Ovary (tissue), 10 donors: Measurements from ENCODE around the gene LMF2. TPM values are rescaled to one million over a fixed set of nuclear protein-coding genes. Genes with fewer than 3 reads are reported as not detected.

Experiments
- DNase-seq, 5 donors: peaks; one replicate each; pipeline ENCODE4 v3.0.0-alpha.2; 2019 to 2020
- H3K27ac ChIP-seq, 2 donors: fragments of 200-600 bp; one replicate each; pipeline versions ENCODE4 v1.5.1 to v1.8.0; 2019 to 2022
- H3K27me3 ChIP-seq: fragments of 200-600 bp; one replicate; pipeline ENCODE4 v1.8.0; 2022
- H3K36me3 ChIP-seq: fragments of 200-600 bp; sonication (generic); one replicate; pipeline ENCODE4 v1.5.1; 2019
- H3K4me1 ChIP-seq: one replicate; pipeline ENCODE4 v1.8.1; 2013; ENCODE audit warnings: mild to moderate bottlenecking, moderate library complexity; ENCODE audit not compliant: insufficient read depth
- H3K4me3 ChIP-seq: fragments of 200-600 bp; sonication (generic); one replicate; pipeline ENCODE4 v1.5.1; 2017
- H3K9me3 ChIP-seq, 2 donors: fragments of 200-600 bp in 1 of 2; sonication (generic) in 1 of 2; one replicate each; pipeline versions ENCODE4 v1.5.1 to v1.8.1; 2013 to 2019; ENCODE audit warnings: mild to moderate bottlenecking in 1 of 2, moderate library complexity in 1 of 2
- EP300 ChIP-seq: sonication (generic); formaldehyde crosslinking; IDR thresholded peaks from one replicate; pipeline ENCODE4 v1.6.1; 2017; ENCODE audit warnings: antibody characterized with exemption
- POLR2A ChIP-seq: fragments of 450-650 bp; IDR thresholded peaks from one replicate; pipeline ENCODE4 v1.6.1; 2017; ENCODE audit warnings: antibody characterized with exemption, mild to moderate bottlenecking, moderate library complexity
- WGBS, 3 donors: extraction: QIAGEN DNeasy Blood & Tissue Kit in 1 of 3; methylation state at CpG; one replicate each; pipeline versions ENCODE4 v1.1.5 to v1.1.7; 2013 to 2017; 5-methylcytosine and 5-hydroxymethylcytosine counted together
- intact Hi-C, 4 donors: fragments of 100-400 bp; cut with DNase I; formaldehyde crosslinking; loops; one replicate each; pipeline versions ENCODE4 v1.11.0 to v1.15.1; 2022 to 2023
- long read RNA-seq, 3 donors: library from polyadenylated mRNA in 2 of 3; unstranded in 2 of 3; transcript quantifications; one replicate each; pipeline ENCODE4 v2.0.0 and lab custom pipeline, GENCODE V29; 2021 to 2026
- polyA plus RNA-seq, 2 donors: library from polyadenylated mRNA; stranded (reverse); fragments of 200-250 nt in 1 of 2; fragments of 350-450 nt in 1 of 2; fragmentation: Illumina TruSeq in 1 of 2; extraction: RNeasy Lipid Tissue Mini Kit (QIAGEN cat#74804) in 1 of 2; gene quantifications; one replicate each; pipeline ENCODE4 v1.2.3, GENCODE V29; 2013 to 2014
- total RNA-seq, 7 donors: library from RNA; depleted of rRNA in 2 of 7; stranded (reverse); fragments of >200 nt in 2 of 7; fragmentation: NEBNext Ultra II Directional in 3 of 7; extraction: Animal tissue kit (Norgen Biotek cat#: 25700) in 3 of 7; gene quantifications; one replicate each; pipeline versions ENCODE4 v1.1.0 to v1.2.4, GENCODE V29; 2016 to 2023
- TF ChIP-seq, protein P1 (sequence below), 3 donors: fragments of 450-650 bp in 2 of 3; fragments of 200-600 bp in 1 of 3; IDR thresholded peaks; one replicate each; pipeline versions ENCODE4 v1.5.1 to v1.8.0; 2016 to 2022; ENCODE audit warnings: antibody characterized with exemption in 3 of 3, mild to moderate bottlenecking in 1 of 3
- donor health status: DM: no; HTN: no; CAD: no; lungs with moderate emphysema.
- donor health status: DM: no; HTN: no; CAD: no.
- donor health status: Bipolar disorder and iron deficiency.
- donor health status: DM: yes; HTN: yes; CAD: no.
- donor health status: DM: no; HTN: no; CAD: no.
- donor health status: DM: yes; HTN: yes; CAD: no.

The LMF2 gene, protein sequence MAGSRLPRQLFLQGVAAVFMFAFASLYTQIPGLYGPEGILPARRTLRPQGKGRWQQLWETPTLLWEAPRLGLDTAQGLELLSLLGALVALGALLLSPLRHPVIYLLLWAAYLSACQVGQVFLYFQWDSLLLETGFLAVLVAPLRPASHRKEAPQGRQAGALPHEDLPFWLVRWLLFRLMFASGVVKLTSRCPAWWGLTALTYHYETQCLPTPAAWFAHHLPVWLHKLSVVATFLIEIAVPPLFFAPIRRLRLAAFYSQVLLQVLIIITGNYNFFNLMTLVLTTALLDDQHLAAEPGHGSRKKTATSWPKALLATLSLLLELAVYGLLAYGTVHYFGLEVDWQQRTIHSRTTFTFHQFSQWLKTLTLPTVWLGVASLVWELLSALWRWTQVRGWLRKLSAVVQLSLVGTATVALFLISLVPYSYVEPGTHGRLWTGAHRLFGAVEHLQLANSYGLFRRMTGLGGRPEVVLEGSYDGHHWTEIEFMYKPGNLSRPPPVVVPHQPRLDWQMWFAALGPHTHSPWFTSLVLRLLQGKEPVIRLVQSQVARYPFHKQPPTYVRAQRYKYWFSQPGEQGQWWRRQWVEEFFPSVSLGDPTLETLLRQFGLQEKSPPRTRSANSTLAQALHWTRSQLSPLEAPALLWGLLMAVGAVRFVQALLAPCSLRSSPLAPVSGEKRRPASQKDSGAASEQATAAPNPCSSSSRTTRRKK
- total RNA-seq = 10 to 100 TPM; 43.6 to 76.6 (median 60.9) TPM
- polyA plus RNA-seq = 10 to 100 TPM in 1 of 2 donors, 1 to 10 TPM in 1; 1.5 to 52.3 TPM
- long read RNA-seq, donor 1, transcript LMF2-202 (14 exons, 2,582 nt) = major isoform, 114 of 350 reads
- long read RNA-seq, donor 1, partial matches to known transcripts = 178 of 350 reads
- long read RNA-seq, donor 1, other reads (novel, unspliced or antisense) = 57 of 350 reads
- long read RNA-seq, donor 2, transcript LMF2-202 (14 exons, 2,582 nt) = major isoform, 10 of 11 reads
- long read RNA-seq, donor 2, partial matches to known transcripts = 0 of 11 reads
- long read RNA-seq, donor 2, other reads (novel, unspliced or antisense) = 0 of 11 reads
- long read RNA-seq, donor 3, transcript LMF2-202 (14 exons, 2,582 nt) = major isoform, 93 of 217 reads
- long read RNA-seq, donor 3, partial matches to known transcripts = 66 of 217 reads
- long read RNA-seq, donor 3, other reads (novel, unspliced or antisense) = 58 of 217 reads

DNA sequence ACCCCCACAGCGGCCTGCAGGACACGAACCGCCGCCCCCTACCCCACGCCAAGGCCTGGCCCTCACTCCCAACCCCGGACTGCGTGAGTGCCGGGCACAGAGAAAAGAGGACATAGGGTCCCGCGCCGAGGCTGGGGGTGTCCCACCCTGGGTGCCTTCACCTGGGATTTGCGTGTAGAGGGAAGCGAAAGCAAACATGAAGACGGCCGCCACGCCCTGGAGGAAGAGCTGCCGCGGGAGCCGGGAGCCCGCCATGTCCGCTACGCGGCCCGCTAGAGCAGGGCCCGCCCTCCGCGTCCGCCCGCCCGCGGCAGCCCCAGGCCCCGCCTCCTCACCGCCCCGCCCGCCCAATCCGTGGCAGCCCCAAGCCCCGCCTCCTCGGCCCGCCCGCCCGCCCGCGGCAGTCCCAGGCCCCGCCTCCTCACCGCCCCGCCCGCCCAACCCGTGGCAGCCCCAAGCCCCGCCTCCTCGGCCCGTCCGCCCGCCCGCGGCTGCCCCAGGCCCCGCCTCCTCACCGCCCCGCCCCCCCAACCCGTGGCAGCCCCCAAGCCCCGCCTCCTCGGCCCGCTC, at the start of gene LMF2:
TSS of gene LMF2 (minus strand) at position 282 of the 570 bp plus-strand sequence. CDS start at position 255, 27 bp downstream.
- peaks cover 13% of the 10 kb centered on the region for H3K4me1 ChIP-seq
- no peak for TF ChIP-seq EP300
- peak; percentile 48 for TF ChIP-seq POLR2A
- TF ChIP-seq, protein P1, sequence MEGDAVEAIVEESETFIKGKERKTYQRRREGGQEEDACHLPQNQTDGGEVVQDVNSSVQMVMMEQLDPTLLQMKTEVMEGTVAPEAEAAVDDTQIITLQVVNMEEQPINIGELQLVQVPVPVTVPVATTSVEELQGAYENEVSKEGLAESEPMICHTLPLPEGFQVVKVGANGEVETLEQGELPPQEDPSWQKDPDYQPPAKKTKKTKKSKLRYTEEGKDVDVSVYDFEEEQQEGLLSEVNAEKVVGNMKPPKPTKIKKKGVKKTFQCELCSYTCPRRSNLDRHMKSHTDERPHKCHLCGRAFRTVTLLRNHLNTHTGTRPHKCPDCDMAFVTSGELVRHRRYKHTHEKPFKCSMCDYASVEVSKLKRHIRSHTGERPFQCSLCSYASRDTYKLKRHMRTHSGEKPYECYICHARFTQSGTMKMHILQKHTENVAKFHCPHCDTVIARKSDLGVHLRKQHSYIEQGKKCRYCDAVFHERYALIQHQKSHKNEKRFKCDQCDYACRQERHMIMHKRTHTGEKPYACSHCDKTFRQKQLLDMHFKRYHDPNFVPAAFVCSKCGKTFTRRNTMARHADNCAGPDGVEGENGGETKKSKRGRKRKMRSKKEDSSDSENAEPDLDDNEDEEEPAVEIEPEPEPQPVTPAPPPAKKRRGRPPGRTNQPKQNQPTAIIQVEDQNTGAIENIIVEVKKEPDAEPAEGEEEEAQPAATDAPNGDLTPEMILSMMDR (IDR thresholded peaks at IDR 0.05) = no peak
- no peaks in the 10 kb centered on the region for H3K27me3 ChIP-seq
- peak; percentile 91 to 96 (median 94) for DNase-seq
- no peaks in the 10 kb centered on the region for H3K36me3 ChIP-seq
- intact Hi-C loops = loop anchor here in 1 of 4 donors (10.0 kb wide), 1 partner anchor 263 kb away; the partner anchor contains the start of gene TUBGCP6
- peak within 1 kb of the TSS; percentile 61 to 94 for H3K27ac ChIP-seq
- peak within 1 kb of the TSS; percentile 81 for H3K4me3 ChIP-seq
- WGBS, 3 donors = 1 to 3% (median 1%) methylated on average over 16 to 58 of the region's 62 CpGs
- no peaks in the 10 kb centered on the region for H3K9me3 ChIP-seq

DNA sequence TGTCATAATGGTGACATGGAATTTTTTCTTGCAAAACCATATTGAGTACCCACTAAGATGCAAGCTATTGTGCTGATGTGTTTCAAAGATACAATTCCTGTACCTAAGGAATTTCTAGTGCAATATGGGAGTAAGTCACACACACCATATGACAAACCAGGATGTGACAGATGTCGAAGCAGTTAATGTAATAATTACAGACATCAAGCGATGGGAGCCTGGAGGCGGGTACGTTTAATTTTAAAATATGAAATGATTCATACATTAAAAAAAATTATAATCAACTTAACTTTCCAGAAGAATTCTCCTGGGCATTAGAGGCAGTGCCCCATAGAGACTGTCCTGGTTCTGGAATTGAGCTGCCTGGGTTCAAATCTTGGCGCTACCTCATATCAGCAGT, 49.2 kb upstream of the LMF2 start:
- Histone ChIP-seq H3K27ac (no peak overlapping the region), H3K9me3 (no peaks in the 10 kb centered on the region), H3K27me3 (no peaks in the 10 kb centered on the region), H3K4me3 (no peak overlapping the region), H3K4me1 (no peaks in the 10 kb centered on the region), H3K36me3 (no peaks in the 10 kb centered on the region)
- no peak for DNase-seq
- TF ChIP-seq, protein P1 (IDR thresholded peaks at IDR 0.05) = no peak
- TF ChIP-seq EP300 (no peak), POLR2A (no peak)
- 80 to 85% (median 83%) methylated on average over 5 of the region's 5 CpGs for WGBS, 3 donors
- intact Hi-C loops = no loop called here

DNA sequence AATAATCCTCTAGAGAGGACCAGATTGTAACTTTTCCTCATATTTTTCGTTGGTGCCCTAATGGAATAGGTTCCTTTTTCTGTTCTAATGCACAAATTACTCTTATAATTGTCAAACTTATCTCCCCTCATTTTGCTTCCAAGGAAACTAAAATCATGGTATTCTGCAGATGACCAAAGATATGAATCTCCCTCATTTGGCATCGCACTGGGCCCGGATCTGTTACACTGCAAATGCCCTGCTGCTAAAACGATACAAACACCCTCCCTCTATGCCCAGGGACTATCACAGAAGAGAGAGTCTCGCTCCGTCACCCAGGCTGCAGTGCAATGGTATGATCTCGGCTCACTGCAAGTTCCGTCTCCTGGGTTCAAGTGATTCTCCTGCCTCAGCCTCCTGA, 45.8 kb upstream of the LMF2 start:
- Histone ChIP-seq H3K27me3 (no peaks in the 10 kb centered on the region), H3K4me3 (no peak overlapping the region), H3K9me3 (no peaks in the 10 kb centered on the region), H3K36me3 (no peaks in the 10 kb centered on the region), H3K4me1 (no peaks in the 10 kb centered on the region), H3K27ac (no peak overlapping the region)
- WGBS, 3 donors = 72 to 80% (median 78%) methylated on average over 8 of the region's 8 CpGs
- TF ChIP-seq POLR2A (no peak), EP300 (no peak)
- TF ChIP-seq, protein P1 (IDR thresholded peaks at IDR 0.05) = no peak
- intact Hi-C loops = no loop called here
- DNase-seq = no peak
